Neural cell (in vitro differentiated cells): ENCODE data around the gene THADA. TPM values are rescaled to one million over a fixed set of nuclear protein-coding genes. Genes with fewer than 3 reads are reported as not detected.
"Not testable (repeated sequence)": the region's sequence is repeated elsewhere in the genome, so short reads cannot be mapped to it uniquely, and the experiment has no call there.

Source experiments
- H2AFZ ChIP-seq: fragments of 200-600, 300-800 bp; sonication (generic), shearing (Covaris generic); 2 replicates; pipeline ENCODE4 v1.6.0; 2014; ENCODE audit warnings: low read depth, mild to moderate bottlenecking, antibody characterized with exemption, low read length, moderate library complexity
- H3F3A ChIP-seq: fragments of 200-600 bp; shearing (Covaris generic); 2 replicates; pipeline ENCODE4 v1.6.1; 2016; ENCODE audit warnings: mild to moderate bottlenecking, moderate library complexity, mixed read lengths, antibody characterized with exemption, low read length; ENCODE audit not compliant: insufficient read depth, poor library complexity, severe bottlenecking
- H3K27ac ChIP-seq: fragments of 200-600, 300-800 bp; sonication (generic), shearing (Covaris generic); 2 replicates; pipeline ENCODE4 v1.5.1; 2014; ENCODE audit warnings: mild to moderate bottlenecking, low read length, moderate library complexity
- H3K27me3 ChIP-seq: fragments of 300-800, 200-600 bp; sonication (generic), shearing (Covaris generic); 2 replicates; pipeline ENCODE4 v1.6.0; 2014; ENCODE audit warnings: mild to moderate bottlenecking, low read depth, low read length, moderate library complexity; ENCODE audit not compliant: insufficient read depth
- H3K36me3 ChIP-seq: fragments of 300-800, 200-600 bp; sonication (generic), shearing (Covaris generic); 2 replicates; pipeline ENCODE4 v1.5.1; 2014; ENCODE audit warnings: mild to moderate bottlenecking, antibody characterized with exemption, low read length, moderate library complexity; ENCODE audit not compliant: insufficient read depth
- H3K4me2 ChIP-seq: fragments of 300-800, 200-600 bp; sonication (generic), shearing (Covaris generic); 2 replicates; pipeline ENCODE4 v1.6.0; 2014; ENCODE audit warnings: mild to moderate bottlenecking, low read length
- H3K4me3 ChIP-seq: fragments of 300-800, 200-600 bp; sonication (generic), shearing (Covaris generic); 2 replicates; pipeline ENCODE4 v1.5.1; 2014; ENCODE audit warnings: mild to moderate bottlenecking, low read length, moderate library complexity
- H3K79me2 ChIP-seq: fragments of 200-600 bp; shearing (Covaris generic); replicated peaks from 2 replicates; pipeline ENCODE4 v1.6.0; 2014; ENCODE audit warnings: mild to moderate bottlenecking, low read length, moderate library complexity; ENCODE audit not compliant: insufficient read depth
- H3K9ac ChIP-seq: fragments of 300-800, 200-600 bp; sonication (generic), shearing (Covaris generic); 2 replicates; pipeline ENCODE4 v1.6.1; 2016; ENCODE audit warnings: mild to moderate bottlenecking, low read length, mixed read lengths
- H3K9me2 ChIP-seq: fragments of 200-600 bp; shearing (Covaris generic); 2 replicates; pipeline ENCODE4 v1.6.1; 2016; ENCODE audit warnings: mild to moderate bottlenecking, low read length, mixed read lengths; ENCODE audit not compliant: insufficient read depth
- H3K9me3 ChIP-seq: fragments of 200-600, 300-800 bp; sonication (generic), shearing (Covaris generic); 2 replicates; pipeline ENCODE4 v1.6.1; 2016; ENCODE audit warnings: mild to moderate bottlenecking, mixed run types, low read length, moderate library complexity, mixed read lengths
- H4K20me1 ChIP-seq: fragments of 200-600 bp; shearing (Covaris generic); 2 replicates; pipeline ENCODE4 v1.6.1; 2016; ENCODE audit warnings: mild to moderate bottlenecking, mixed run types; ENCODE audit not compliant: insufficient read depth
- EP300 ChIP-seq: fragments of 450-650 bp; conservative IDR thresholded peaks from 2 replicates; pipeline ENCODE4 v1.6.1; 2014; ENCODE audit warnings: antibody characterized with exemption, mild to moderate bottlenecking, moderate library complexity; ENCODE audit not compliant: poor library complexity, severe bottlenecking
- EZH2 ChIP-seq: fragments of 200-600, 300-800 bp; shearing (Covaris generic), sonication (generic); IDR thresholded peaks from 2 replicates; pipeline ENCODE4 v1.6.1; 2014; ENCODE audit warnings: antibody characterized with exemption, low read length, borderline replicate concordance, mild to moderate bottlenecking; ENCODE audit not compliant: insufficient read depth, poor library complexity, severe bottlenecking
- MXI1 ChIP-seq: fragments of 450-650 bp; conservative IDR thresholded peaks from 2 replicates; pipeline ENCODE4 v1.6.1; 2014; ENCODE audit warnings: antibody characterized with exemption, mild to moderate bottlenecking; ENCODE audit not compliant: poor library complexity, severe bottlenecking
- POLR2AphosphoS5 ChIP-seq: IDR thresholded peaks from 2 replicates; pipeline ENCODE4 v1.6.1; 2012
- RAD21 ChIP-seq: fragments of 450-650 bp; conservative IDR thresholded peaks from 2 replicates; pipeline ENCODE4 v1.6.1; 2014; ENCODE audit warnings: antibody characterized with exemption, mild to moderate bottlenecking, moderate library complexity
- SMC3 ChIP-seq: fragments of 450-650 bp; conservative IDR thresholded peaks from 2 replicates; pipeline ENCODE4 v1.6.1; 2014; ENCODE audit warnings: antibody characterized with exemption, mild to moderate bottlenecking, moderate library complexity; ENCODE audit not compliant: poor library complexity
- TAF1 ChIP-seq: IDR thresholded peaks from 2 replicates; pipeline ENCODE4 v1.6.1; 2012; ENCODE audit warnings: low read depth
- polyA plus RNA-seq: library from polyadenylated mRNA; depleted of rRNA; stranded (reverse); fragments of >200 nt; gene quantifications from 2 replicates; pipeline ENCODE4 v1.2.3, GENCODE V29; 2014
- TF ChIP-seq, protein P1 (sequence below): fragments of 450-650 bp; IDR thresholded peaks from 2 replicates; pipeline ENCODE4 v1.5.1; 2014; ENCODE audit warnings: antibody characterized with exemption, mild to moderate bottlenecking, moderate library complexity; ENCODE audit not compliant: poor library complexity, severe bottlenecking
- TF ChIP-seq, protein P2 (sequence below): IDR thresholded peaks from 2 replicates; pipeline ENCODE4 v1.6.1; 2012; ENCODE audit warnings: borderline replicate concordance

Gene THADA
- polyA plus RNA-seq, 1 donor from 2014 or later = 8.5 TPM

DNA sequence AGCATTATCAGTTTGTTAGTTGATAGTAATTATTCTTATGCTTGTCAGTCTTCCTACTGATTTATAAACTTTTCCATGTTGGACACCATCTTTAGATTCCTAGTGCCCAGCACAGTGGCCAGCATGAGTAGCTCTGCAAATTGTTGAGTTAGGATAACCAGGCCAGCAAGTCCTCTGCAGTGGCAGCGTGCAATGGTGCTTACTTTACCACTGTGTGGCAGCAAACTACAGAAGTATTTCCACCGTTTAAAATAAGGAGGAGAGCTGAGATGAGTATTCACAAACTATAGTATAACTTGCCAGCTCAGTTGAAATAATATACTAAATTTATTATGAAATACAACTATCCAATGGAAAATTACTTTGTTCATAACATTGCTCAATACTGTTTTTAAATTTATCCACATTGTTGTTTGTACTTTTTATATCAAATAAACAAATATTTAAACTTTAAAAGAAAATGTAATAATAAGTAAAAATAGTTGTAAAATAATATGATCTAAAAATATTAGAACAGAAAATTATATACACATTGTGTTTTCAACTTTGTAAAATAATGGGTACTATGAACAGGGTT is 9.3 kb upstream of the THADA start:
- H3F3A ChIP-seq = no peaks in the 10 kb centered on the region
- no peaks in the 10 kb centered on the region for H4K20me1 ChIP-seq
- no peaks in the 10 kb centered on the region for H3K79me2 ChIP-seq
- H3K27ac ChIP-seq = no peak overlapping the region
- H2AFZ ChIP-seq = no peak overlapping the region
- H3K9ac ChIP-seq = no peak overlapping the region
- no peaks in the 10 kb centered on the region for H3K9me2 ChIP-seq
- H3K36me3 ChIP-seq = no peaks in the 10 kb centered on the region
- no peak overlapping the region for H3K4me3 ChIP-seq
- no peaks in the 10 kb centered on the region for H3K27me3 ChIP-seq
- no peaks in the 10 kb centered on the region for H3K9me3 ChIP-seq
- TF ChIP-seq, protein P1, sequence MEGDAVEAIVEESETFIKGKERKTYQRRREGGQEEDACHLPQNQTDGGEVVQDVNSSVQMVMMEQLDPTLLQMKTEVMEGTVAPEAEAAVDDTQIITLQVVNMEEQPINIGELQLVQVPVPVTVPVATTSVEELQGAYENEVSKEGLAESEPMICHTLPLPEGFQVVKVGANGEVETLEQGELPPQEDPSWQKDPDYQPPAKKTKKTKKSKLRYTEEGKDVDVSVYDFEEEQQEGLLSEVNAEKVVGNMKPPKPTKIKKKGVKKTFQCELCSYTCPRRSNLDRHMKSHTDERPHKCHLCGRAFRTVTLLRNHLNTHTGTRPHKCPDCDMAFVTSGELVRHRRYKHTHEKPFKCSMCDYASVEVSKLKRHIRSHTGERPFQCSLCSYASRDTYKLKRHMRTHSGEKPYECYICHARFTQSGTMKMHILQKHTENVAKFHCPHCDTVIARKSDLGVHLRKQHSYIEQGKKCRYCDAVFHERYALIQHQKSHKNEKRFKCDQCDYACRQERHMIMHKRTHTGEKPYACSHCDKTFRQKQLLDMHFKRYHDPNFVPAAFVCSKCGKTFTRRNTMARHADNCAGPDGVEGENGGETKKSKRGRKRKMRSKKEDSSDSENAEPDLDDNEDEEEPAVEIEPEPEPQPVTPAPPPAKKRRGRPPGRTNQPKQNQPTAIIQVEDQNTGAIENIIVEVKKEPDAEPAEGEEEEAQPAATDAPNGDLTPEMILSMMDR = peak; percentile 75
- no peak for TF ChIP-seq EZH2
- TF ChIP-seq TAF1 = no peak
- TF ChIP-seq RAD21 = peak; percentile 72
- TF ChIP-seq SMC3 = peak; percentile 63
- no peak for TF ChIP-seq EP300
- TF ChIP-seq, protein P2, sequence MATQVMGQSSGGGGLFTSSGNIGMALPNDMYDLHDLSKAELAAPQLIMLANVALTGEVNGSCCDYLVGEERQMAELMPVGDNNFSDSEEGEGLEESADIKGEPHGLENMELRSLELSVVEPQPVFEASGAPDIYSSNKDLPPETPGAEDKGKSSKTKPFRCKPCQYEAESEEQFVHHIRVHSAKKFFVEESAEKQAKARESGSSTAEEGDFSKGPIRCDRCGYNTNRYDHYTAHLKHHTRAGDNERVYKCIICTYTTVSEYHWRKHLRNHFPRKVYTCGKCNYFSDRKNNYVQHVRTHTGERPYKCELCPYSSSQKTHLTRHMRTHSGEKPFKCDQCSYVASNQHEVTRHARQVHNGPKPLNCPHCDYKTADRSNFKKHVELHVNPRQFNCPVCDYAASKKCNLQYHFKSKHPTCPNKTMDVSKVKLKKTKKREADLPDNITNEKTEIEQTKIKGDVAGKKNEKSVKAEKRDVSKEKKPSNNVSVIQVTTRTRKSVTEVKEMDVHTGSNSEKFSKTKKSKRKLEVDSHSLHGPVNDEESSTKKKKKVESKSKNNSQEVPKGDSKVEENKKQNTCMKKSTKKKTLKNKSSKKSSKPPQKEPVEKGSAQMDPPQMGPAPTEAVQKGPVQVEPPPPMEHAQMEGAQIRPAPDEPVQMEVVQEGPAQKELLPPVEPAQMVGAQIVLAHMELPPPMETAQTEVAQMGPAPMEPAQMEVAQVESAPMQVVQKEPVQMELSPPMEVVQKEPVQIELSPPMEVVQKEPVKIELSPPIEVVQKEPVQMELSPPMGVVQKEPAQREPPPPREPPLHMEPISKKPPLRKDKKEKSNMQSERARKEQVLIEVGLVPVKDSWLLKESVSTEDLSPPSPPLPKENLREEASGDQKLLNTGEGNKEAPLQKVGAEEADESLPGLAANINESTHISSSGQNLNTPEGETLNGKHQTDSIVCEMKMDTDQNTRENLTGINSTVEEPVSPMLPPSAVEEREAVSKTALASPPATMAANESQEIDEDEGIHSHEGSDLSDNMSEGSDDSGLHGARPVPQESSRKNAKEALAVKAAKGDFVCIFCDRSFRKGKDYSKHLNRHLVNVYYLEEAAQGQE = no peak
- no peak for TF ChIP-seq POLR2AphosphoS5
- no peak for TF ChIP-seq MXI1
- no peak overlapping the region for H3K4me2 ChIP-seq

- Histone ChIP-seq H3K4me2 (no peak overlapping the region), H3K9me3 (no peaks in the 10 kb centered on the region), H2AFZ (no peak overlapping the region), H4K20me1 (no peaks in the 10 kb centered on the region), H3K9ac (no peak overlapping the region), H3K27ac (no peak overlapping the region), H3K79me2 (no peaks in the 10 kb centered on the region), H3K27me3 (no peaks in the 10 kb centered on the region), H3K4me3 (no peak overlapping the region), H3F3A (no peaks in the 10 kb centered on the region), H3K9me2 (no peaks in the 10 kb centered on the region), H3K36me3 (no peaks in the 10 kb centered on the region)
- TF ChIP-seq RAD21 = no peak
- TF ChIP-seq, protein P2 = no peak
- no peak for TF ChIP-seq EP300
- no peak for TF ChIP-seq TAF1
- TF ChIP-seq, protein P1 = no peak
- TF ChIP-seq POLR2AphosphoS5 = no peak
- no peak for TF ChIP-seq EZH2
- TF ChIP-seq MXI1 = no peak
- no peak for TF ChIP-seq SMC3
Observed at GRCh38 chr2:43604674-43605073, 8.8 kb upstream of the THADA start.

- H3K9me3 ChIP-seq, H3K27ac ChIP-seq, H3K4me3 ChIP-seq, H3K9me2 ChIP-seq, H3K79me2 ChIP-seq, H2AFZ ChIP-seq, H3K4me2 ChIP-seq, H4K20me1 ChIP-seq, H3K9ac ChIP-seq, H3K36me3 ChIP-seq, H3K27me3 ChIP-seq, H3F3A ChIP-seq: not testable (repeated sequence)
Observed at GRCh38 chr2:43600596-43600995, 4.8 kb upstream of the THADA start.
